Right cardiac atrium (tissue), 5 donors: Measurements from ENCODE around the gene TSHZ2. TPM values are rescaled to one million over a fixed set of nuclear protein-coding genes. Genes with fewer than 3 reads are reported as not detected.

Experiments used
- ATAC-seq, 2 donors: fragments of 200-7000 bp; cut with Tn5 transposase; one replicate each; pipeline versions ENCODE4 v1.8.0 to v1.9.1; 2020; ENCODE audit warnings: moderate library complexity in 2 of 2, mild to moderate bottlenecking in 1 of 2
- DNase-seq, 3 donors: peaks; one replicate each; pipeline ENCODE4 v3.0.0-alpha.2; 2020
- H3K27ac ChIP-seq: one replicate; pipeline ENCODE4 v1.5.1; 2013; ENCODE audit warnings: mild to moderate bottlenecking, low read length, control low read depth, moderate library complexity
- H3K27me3 ChIP-seq: one replicate; pipeline ENCODE4 v1.6.1; 2013; ENCODE audit not compliant: control insufficient read depth, insufficient read depth
- H3K4me1 ChIP-seq: one replicate; pipeline ENCODE4 v1.6.1; 2013; ENCODE audit warnings: low read length; ENCODE audit not compliant: control insufficient read depth, insufficient read depth
- H3K4me3 ChIP-seq: one replicate; pipeline ENCODE4 v1.5.1; 2013; ENCODE audit warnings: low read length, control low read depth
- H3K9me3 ChIP-seq: one replicate; pipeline ENCODE4 v1.6.1; 2013; ENCODE audit warnings: low read length; ENCODE audit not compliant: control insufficient read depth
- whole genome bisulfite sequencing: extraction: QIAGEN DNeasy Blood & Tissue Kit; methylation state at CpG from one replicate; pipeline ENCODE4 v1.1.7; 2013; 5-methylcytosine and 5-hydroxymethylcytosine counted together
- intact Hi-C, 4 donors: fragments of 100-400 bp; cut with DNase I; formaldehyde crosslinking; loops; one replicate each; pipeline versions ENCODE4 v1.11.0 to v1.14.0; 2022 to 2023
- polyA plus RNA-seq: library from polyadenylated mRNA; stranded (reverse); fragments of 200-250 nt; gene quantifications from one replicate; pipeline ENCODE4 v1.2.3, GENCODE V29; 2013
- total RNA-seq, 4 donors: library from RNA; stranded (reverse); fragmentation: NEBNext Ultra II Directional; extraction: Animal tissue kit (Norgen Biotek cat#: 25700); gene quantifications; one replicate each; pipeline ENCODE4 v1.2.1, GENCODE V29; 2021
- donor health status: healthy with polysubstance abuse.
- donor health status: DM: no; HTN: yes; CAD: no.
- donor health status: DM: no; HTN: no; CAD: no.
- donor health status: DM: no; HTN: yes; CAD: no; lungs with severe emphysema.
- donor health status: DM: yes; HTN: yes; CAD: no.

Gene TSHZ2
- total and polyA plus RNA-seq, 5 donors, result 2.3 to 8.9 (median 6.9) TPM

- H3K4me1 ChIP-seq, result no peaks in the 10 kb centered on the region
- H3K27me3 ChIP-seq, result no peaks in the 10 kb centered on the region
- no peak for ATAC-seq
- WGBS, result 50% methylated on average over 7 of the region's 7 CpGs
- no peak overlapping the region for H3K4me3 ChIP-seq
- DNase-seq, result no peak
- intact Hi-C loops, result no loop called here
- no peak overlapping the region for H3K27ac ChIP-seq
- H3K9me3 ChIP-seq, result peaks cover 2% of the 10 kb centered on the region
Observed at GRCh38 chr20:53048387-53048786, 76.2 kb downstream of the TSHZ2 start.

- Histone ChIP-seq H3K27me3 (no peaks in the 10 kb centered on the region), H3K27ac (no peak overlapping the region), H3K9me3 (peaks cover 2% of the 10 kb centered on the region), H3K4me1 (no peaks in the 10 kb centered on the region), H3K4me3 (no peak overlapping the region)
- DNase-seq (no peak), ATAC-seq (no peak)
- intact Hi-C loops, result no loop called here
- WGBS, result 93% methylated on average over 6 of the region's 6 CpGs
Observed at GRCh38 chr20:53050338-53050737, 78.2 kb downstream of the TSHZ2 start.

- Histone ChIP-seq H3K9me3 (no peaks in the 10 kb centered on the region), H3K27ac (no peak overlapping the region), H3K4me1 (no peaks in the 10 kb centered on the region), H3K27me3 (no peaks in the 10 kb centered on the region), H3K4me3 (no peak overlapping the region)
- no peak for ATAC-seq
- 94% methylated on average over 5 of the region's 5 CpGs for WGBS
- DNase-seq, result no peak
- intact Hi-C loops, result no loop called here
Observed at GRCh38 chr20:53052380-53052779, 80.2 kb downstream of the TSHZ2 start.

- no peak for ATAC-seq
- no peak for DNase-seq
- no peaks in the 10 kb centered on the region for H3K9me3 ChIP-seq
- WGBS, result 81% methylated on average over 5 of the region's 5 CpGs
- no peak overlapping the region for H3K27ac ChIP-seq
- H3K4me1 ChIP-seq, result no peaks in the 10 kb centered on the region
- H3K4me3 ChIP-seq, result no peak overlapping the region
- intact Hi-C loops, result no loop called here
- no peaks in the 10 kb centered on the region for H3K27me3 ChIP-seq
Observed at GRCh38 chr20:53053595-53053994, 81.4 kb downstream of the TSHZ2 start.

- Histone ChIP-seq H3K9me3 (no peaks in the 10 kb centered on the region), H3K27ac (no peak overlapping the region), H3K27me3 (no peaks in the 10 kb centered on the region), H3K4me3 (no peak overlapping the region), H3K4me1 (no peaks in the 10 kb centered on the region)
- DNase-seq, result no peak
- intact Hi-C loops, result no loop called here
- WGBS, result 58% methylated on average over 1 of the region's 1 CpG
- no peak for ATAC-seq
Observed at GRCh38 chr20:53055367-53056067, 83.4 kb downstream of the TSHZ2 start.

GRCh38 chr20:53057579-53057978, 85.4 kb downstream of the TSHZ2 start:
- H3K4me1 ChIP-seq, result no peaks in the 10 kb centered on the region
- H3K4me3 ChIP-seq, result no peak overlapping the region
- ATAC-seq, result no peak
- H3K27me3 ChIP-seq, result no peaks in the 10 kb centered on the region
- DNase-seq, result no peak
- intact Hi-C loops, result no loop called here
- H3K9me3 ChIP-seq, result no peaks in the 10 kb centered on the region
- no peak overlapping the region for H3K27ac ChIP-seq
- 95% methylated on average over 4 of the region's 4 CpGs for WGBS

GRCh38 chr20:53059848-53060247, 87.7 kb downstream of the TSHZ2 start:
- Histone ChIP-seq H3K27me3 (no peaks in the 10 kb centered on the region), H3K27ac (no peak overlapping the region), H3K4me3 (no peak overlapping the region), H3K4me1 (no peaks in the 10 kb centered on the region), H3K9me3 (no peaks in the 10 kb centered on the region)
- intact Hi-C loops, result no loop called here
- WGBS, result 82% methylated on average over 5 of the region's 5 CpGs
- DNase-seq (no peak), ATAC-seq (no peak)

GRCh38 chr20:53061192-53062108, 89.3 kb downstream of the TSHZ2 start:
- ATAC-seq (no peak), DNase-seq (no peak)
- no peaks in the 10 kb centered on the region for H3K4me1 ChIP-seq
- H3K9me3 ChIP-seq, result no peaks in the 10 kb centered on the region
- intact Hi-C loops, result no loop called here
- 81% methylated on average over 2 of the region's 2 CpGs for WGBS
- no peak overlapping the region for H3K4me3 ChIP-seq
- no peak overlapping the region for H3K27ac ChIP-seq
- no peaks in the 10 kb centered on the region for H3K27me3 ChIP-seq

GRCh38 chr20:53064935-53065334, 92.8 kb downstream of the TSHZ2 start:
- WGBS, result 86% methylated on average over 7 of the region's 7 CpGs
- DNase-seq, result no peak

GRCh38 chr20:53068241-53068640, 96.1 kb downstream of the TSHZ2 start:
- no peak for DNase-seq
- no peaks in the 10 kb centered on the region for H3K4me1 ChIP-seq
- WGBS, result 93% methylated on average over 3 of the region's 3 CpGs
- intact Hi-C loops, result no loop called here
- H3K9me3 ChIP-seq, result peaks cover 3% of the 10 kb centered on the region
- no peak overlapping the region for H3K27ac ChIP-seq
- ATAC-seq, result no peak
- no peak overlapping the region for H3K4me3 ChIP-seq
- H3K27me3 ChIP-seq, result no peaks in the 10 kb centered on the region

More at GRCh38 chr20:53064935-53065334, 92.8 kb downstream of the TSHZ2 start:
- intact Hi-C loops, result no loop called here
- Histone ChIP-seq H3K9me3 (peaks cover 3% of the 10 kb centered on the region), H3K27me3 (no peaks in the 10 kb centered on the region), H3K27ac (no peak overlapping the region), H3K4me3 (no peak overlapping the region), H3K4me1 (no peaks in the 10 kb centered on the region)
- no peak for ATAC-seq

- Histone ChIP-seq H3K27ac (no peak overlapping the region), H3K4me1 (no peaks in the 10 kb centered on the region), H3K4me3 (no peak overlapping the region), H3K9me3 (peaks cover 3% of the 10 kb centered on the region), H3K27me3 (no peaks in the 10 kb centered on the region)
- DNase-seq (no peak), ATAC-seq (no peak)
- intact Hi-C loops, result no loop called here
- WGBS, result 77% methylated on average over 7 of the region's 7 CpGs
Observed at GRCh38 chr20:53069132-53069531, 97.0 kb downstream of the TSHZ2 start.
